ENCODE measurements around the gene DOP1B.

GRCh38 chr21:36186506-36187399 lies 30.1 kb downstream of the DOP1B start:
- TF ChIP-seq CTCF (IDR thresholded peaks at IDR 0.05) (no peak), POLR2A (IDR thresholded peaks at IDR 0.05) (no peak)

Data from adrenal gland (tissue), 5 donors.